HEK293 (cell line): ENCODE results near the gene SLC31A1.

Experiments used
- CTCF ChIP-seq: fragments of 450-650 bp; formaldehyde crosslinking; IDR thresholded peaks from 2 replicates; pipeline ENCODE4 v1.5.1; 2016; ENCODE audit warnings: missing biosample characterization, missing genetic modification characterization
- PATZ1 ChIP-seq: fragments of 450-650 bp; formaldehyde crosslinking; IDR thresholded peaks from 2 replicates; pipeline ENCODE4 v1.5.1; 2016; ENCODE audit warnings: missing biosample characterization, missing genetic modification characterization
- ZNF747 ChIP-seq: fragments of 450-650 bp; formaldehyde crosslinking; IDR thresholded peaks from 2 replicates; pipeline ENCODE4 v1.5.1; 2016; ENCODE audit warnings: missing biosample characterization, missing genetic modification characterization

DNA sequence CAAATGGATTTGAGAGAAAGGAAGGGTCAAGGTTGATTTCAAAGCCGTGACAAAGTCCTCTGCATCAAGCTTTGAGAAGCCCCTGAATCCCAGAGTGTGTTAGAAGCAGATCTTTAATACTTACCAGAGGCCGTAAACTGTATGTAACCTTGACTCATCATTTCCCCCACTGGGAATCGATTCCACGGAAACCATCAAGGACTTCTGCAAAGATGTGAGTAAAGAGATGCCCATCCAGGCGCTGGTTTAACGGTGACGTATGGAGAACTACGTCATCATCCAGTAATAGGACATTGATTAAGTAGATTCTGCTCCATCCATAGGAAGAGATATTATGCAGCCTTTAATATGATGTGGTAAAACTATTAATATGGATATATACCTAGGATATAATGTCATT is 80.2 kb downstream of the SLC31A1 start:
- TF ChIP-seq CTCF (tag by site-specific recombination) (no peak), ZNF747 (tag by site-specific recombination) (no peak), PATZ1 (tag by site-specific recombination) (no peak)
